ENCODE data around the gene MEIS2. TPM values are rescaled to one million over a fixed set of nuclear protein-coding genes. Genes with fewer than 3 reads are reported as not detected.

MEIS2 gene
- total and polyA plus RNA-seq, 2 experiments from 2014 or later: 0.27 TPM; not detected in 1

- TF ChIP-seq ETS1 (IDR thresholded peaks at IDR 0.05): no peak
These were observed 98.9 kb downstream of the MEIS2 start (continued) for GRCh38 chr15:37001417-37001816.

- Histone ChIP-seq H4K20me1 (replicated peaks; ENCODE audit: insufficient read depth) (no peaks in the 10 kb centered on the region), H3K9me2 (ENCODE audit: insufficient read depth) (no peaks in the 10 kb centered on the region; the same call in 1 of the 2 replicates), H3K4me2 (no peak overlapping the region), H3K79me2 (replicated peaks; ENCODE audit: insufficient read depth) (no peaks in the 10 kb centered on the region), H2AFZ (no peak overlapping the region), H3F3A (replicated peaks; ENCODE audit: low read depth) (no peaks in the 10 kb centered on the region), H3K36me3 (ENCODE audit: insufficient read depth) (no peaks in the 10 kb centered on the region), H3K27ac (ENCODE audit: low read depth) (no peak overlapping the region), H3K4me3 (no peak overlapping the region), H3K27me3 (ENCODE audit: insufficient read depth) (no peaks in the 10 kb centered on the region), H3K4me1 (ENCODE audit: insufficient read depth) (no peaks in the 10 kb centered on the region; the same call in 1 of the 2 replicates)
- Mint-ChIP-seq H3K36me3 (ENCODE audit: low read depth) (no peaks in the 10 kb centered on the region), H3K27ac (no peak overlapping the region), H3K4me1 (peaks cover 23% of the 10 kb centered on the region; the same call in 2 of the 3 replicates), H3K27me3 (ENCODE audit: insufficient read depth, low read depth, poor library complexity) (peaks cover 4% of the 10 kb centered on the region), H3K9me3 (no peaks in the 10 kb centered on the region), H3K4me3 (no peak overlapping the region)
- no peak for ATAC-seq
- no peak for TF ChIP-seq JUNB (IDR thresholded peaks at IDR 0.05; ENCODE audit: unreplicated experiment)
- TF ChIP-seq ETS1 (IDR thresholded peaks at IDR 0.05): no peak
- no peak for TF ChIP-seq CREB1 (CRISPR knock-in tag; IDR thresholded peaks at IDR 0.05; ENCODE audit: low read depth)
- no peak for DNase-seq (ENCODE audit: low spot score)
These were observed 100.6 kb downstream of the MEIS2 start for GRCh38 chr15:36999778-37000177.

GRCh38 chr15:36996538-36997181, 103.7 kb downstream of the MEIS2 start:
- H3K36me3 ChIP-seq (ENCODE audit: insufficient read depth): no peaks in the 10 kb centered on the region
- ATAC-seq (no peak), DNase-seq (ENCODE audit: low spot score) (no peak)
- no peak overlapping the region for H3K4me3 ChIP-seq
- H3K27ac ChIP-seq (ENCODE audit: low read depth): no peak overlapping the region
- H3K36me3 Mint-ChIP-seq (ENCODE audit: low read depth): no peaks in the 10 kb centered on the region
- H3K4me2 ChIP-seq: no peak overlapping the region
- H3K4me1 Mint-ChIP-seq: peaks cover 16% of the 10 kb centered on the region; the same call in 2 of the 3 replicates
- no peaks in the 10 kb centered on the region for H3K9me3 Mint-ChIP-seq
- H2AFZ ChIP-seq: no peak overlapping the region
- H3F3A ChIP-seq (replicated peaks; ENCODE audit: low read depth): no peaks in the 10 kb centered on the region
- no peaks in the 10 kb centered on the region; the same call in 1 of the 2 replicates for H3K4me1 ChIP-seq (ENCODE audit: insufficient read depth)
- peaks cover 4% of the 10 kb centered on the region for H3K27me3 Mint-ChIP-seq (ENCODE audit: insufficient read depth, low read depth, poor library complexity)
- no peaks in the 10 kb centered on the region for H3K27me3 ChIP-seq (ENCODE audit: insufficient read depth)
- H3K4me3 Mint-ChIP-seq: no peak overlapping the region
- H3K79me2 ChIP-seq (replicated peaks; ENCODE audit: insufficient read depth): no peaks in the 10 kb centered on the region
- H4K20me1 ChIP-seq (replicated peaks; ENCODE audit: insufficient read depth): no peaks in the 10 kb centered on the region
- no peak overlapping the region for H3K27ac Mint-ChIP-seq
- no peaks in the 10 kb centered on the region for H3K9me2 ChIP-seq (ENCODE audit: insufficient read depth)
- no peak for TF ChIP-seq ZNF462 (CRISPR knock-in tag; IDR thresholded peaks at IDR 0.05)
- no peak for TF ChIP-seq NANOG (IDR thresholded peaks at IDR 0.05; ENCODE audit: borderline replicate concordance)
- no peak for TF ChIP-seq REST (IDR thresholded peaks at IDR 0.05; ENCODE audit: unreplicated experiment)
- TF ChIP-seq STAT1 (IDR thresholded peaks at IDR 0.05; ENCODE audit: unreplicated experiment): no peak
- TF ChIP-seq CREB1 (CRISPR knock-in tag; IDR thresholded peaks at IDR 0.05; ENCODE audit: low read depth): no peak
